ENCODE results near the gene PTPN13.
"Not testable (repeated sequence)": the region's sequence is repeated elsewhere in the genome, so short reads cannot be mapped to it uniquely, and the experiment has no call there.

Gene PTPN13

GRCh38 chr4:86653237-86653865, 59.2 kb downstream of the PTPN13 start:
- no peak for DNase-seq

- DNase-seq: not testable (repeated sequence)
Measured at GRCh38 chr4:86656781-86657180, 62.7 kb downstream of the PTPN13 start.

DNA sequence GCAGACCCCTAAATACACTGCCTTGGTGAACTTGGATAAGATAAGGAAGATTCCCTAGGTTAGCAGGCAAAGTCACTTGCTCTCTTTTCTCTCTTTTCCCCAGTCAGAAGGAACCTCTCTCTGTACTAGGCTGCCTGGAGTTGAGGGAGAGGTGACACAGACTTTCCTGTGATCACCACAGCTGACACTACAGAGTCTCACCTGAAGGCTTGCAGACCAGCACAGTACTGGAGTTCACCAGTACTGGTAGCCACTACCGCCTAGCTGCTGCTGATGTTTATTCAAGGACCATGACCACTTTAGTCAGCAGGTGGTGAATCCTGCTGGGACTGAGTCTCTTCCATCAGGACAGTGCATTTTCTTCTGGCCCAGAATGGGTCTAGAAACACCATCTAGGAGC, 63.3 kb downstream of the PTPN13 start:
- DNase-seq: no peak

- DNase-seq: no peak
Measured at GRCh38 chr4:86657910-86658309, 63.8 kb downstream of the PTPN13 start.

DNA sequence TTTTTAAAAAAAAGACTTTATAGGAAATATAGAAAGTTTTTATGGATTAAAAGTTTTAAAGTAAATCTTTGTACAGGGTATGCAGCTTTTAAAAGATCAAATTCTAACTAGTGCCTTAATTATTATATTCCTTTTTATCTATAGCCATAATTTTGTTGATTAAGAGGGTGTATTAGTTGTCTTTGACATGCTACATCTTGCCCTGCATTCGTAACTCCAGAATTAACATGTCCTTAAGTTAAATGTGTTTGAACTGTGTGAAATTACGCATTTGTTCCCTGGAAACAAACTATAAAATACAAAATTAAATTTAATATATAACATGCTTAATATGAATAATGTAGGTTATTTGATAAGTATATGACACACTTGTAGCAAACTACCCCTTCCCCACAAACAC, 66.3 kb downstream of the PTPN13 start:
- DNase-seq: no peak

DNA sequence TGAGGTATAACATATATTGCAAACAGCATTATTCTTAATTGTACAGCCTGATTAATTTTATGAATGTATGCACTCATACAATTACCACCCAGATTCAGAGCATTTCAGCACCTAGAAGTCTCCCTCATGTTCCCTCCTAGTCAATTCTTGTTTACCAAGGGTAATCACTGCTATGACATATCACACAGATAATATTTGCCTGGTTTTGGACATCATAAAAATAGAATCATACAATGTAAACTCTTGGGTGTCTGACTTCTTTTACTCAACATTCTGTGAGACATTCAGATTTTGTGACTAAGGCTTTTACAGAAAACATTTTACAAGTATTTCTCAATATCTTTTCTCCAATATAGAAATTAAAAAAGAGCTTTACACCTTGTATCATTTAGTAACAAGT, 66.9 kb downstream of the PTPN13 start:
- DNase-seq: no peak

GRCh38 chr4:86661418-86661817, 67.3 kb downstream of the PTPN13 start:
- no peak for DNase-seq

- no peak for DNase-seq
Measured at GRCh38 chr4:86664959-86665358, 70.8 kb downstream of the PTPN13 start.

DNA sequence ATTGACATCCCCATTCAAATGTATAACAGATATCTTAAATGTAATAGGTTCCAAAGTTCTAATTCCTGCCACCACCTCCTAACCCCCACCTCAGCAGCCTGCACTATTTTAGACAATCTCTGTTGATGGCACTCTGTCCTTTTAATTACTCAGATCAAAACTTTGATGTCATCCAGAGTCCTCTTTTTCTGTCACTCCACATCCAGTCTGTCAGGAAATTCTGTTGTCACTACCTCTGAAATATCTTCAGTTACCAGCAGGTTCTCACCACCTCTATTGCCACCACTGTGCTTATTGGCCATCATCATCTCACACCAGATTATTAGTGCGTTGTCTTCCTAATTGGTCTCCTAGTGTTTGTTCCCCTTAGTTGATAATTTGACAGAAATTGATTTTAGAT, 76.2 kb downstream of the PTPN13 start:
- DNase-seq: no peak

DNA sequence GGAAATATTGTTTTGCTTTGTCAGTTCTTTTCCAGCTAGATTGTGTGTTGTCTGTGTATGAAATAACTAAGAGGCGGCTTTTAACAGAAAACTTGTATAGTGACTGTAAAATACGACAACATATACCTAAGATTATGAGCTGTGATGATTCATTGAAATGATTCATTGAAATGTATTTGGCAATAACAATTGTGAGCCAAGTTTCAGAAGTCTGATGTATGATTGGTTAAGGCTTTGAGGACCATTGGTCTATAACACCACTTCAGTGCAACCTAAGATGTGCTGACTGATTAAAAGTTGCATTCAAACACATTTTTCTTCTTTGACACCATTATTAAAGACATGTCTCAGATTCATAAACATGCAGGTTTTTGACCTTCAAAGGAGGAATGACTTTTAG, 76.6 kb downstream of the PTPN13 start:
- DNase-seq: no peak

DNA sequence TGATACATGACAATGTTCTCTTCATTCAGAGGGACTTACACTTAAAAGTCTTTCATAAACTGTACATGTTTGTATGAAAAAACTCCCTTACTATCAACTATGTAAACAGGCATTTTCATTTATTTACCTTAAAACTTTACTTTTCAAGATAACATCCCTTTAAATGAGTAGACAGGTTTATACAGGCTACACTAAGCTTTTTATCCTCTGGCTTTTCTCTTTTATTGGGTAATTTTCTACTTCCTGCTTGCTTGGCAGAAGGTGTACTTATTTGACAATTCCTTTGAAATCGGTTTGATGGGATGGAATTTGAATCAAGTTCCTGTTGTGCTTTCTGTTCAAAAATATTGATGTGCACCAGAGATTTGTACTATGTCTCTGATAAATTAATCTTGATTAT, 81.4 kb downstream of the PTPN13 start:
- no peak for DNase-seq

GRCh38 chr4:86678796-86679195, 84.7 kb downstream of the PTPN13 start:
- DNase-seq: no peak

DNA sequence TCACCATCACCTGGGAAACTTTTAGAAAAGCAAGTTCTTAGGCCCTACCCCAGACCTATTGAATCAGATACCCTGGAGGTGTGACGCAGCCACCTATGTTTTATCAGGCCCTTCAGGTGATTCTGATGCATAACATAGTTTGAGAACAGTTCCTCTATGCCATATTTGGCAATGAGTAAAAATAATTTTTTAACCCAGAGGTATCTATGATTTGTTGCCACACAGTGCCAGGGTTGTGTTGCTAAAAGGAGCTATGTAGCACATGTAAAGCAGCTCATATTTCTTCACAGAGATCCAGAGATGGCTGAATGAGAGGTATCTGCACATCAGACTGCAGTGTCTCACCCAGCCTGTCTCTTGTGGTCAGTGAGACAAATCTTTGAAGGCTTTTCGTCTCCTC, 85.3 kb downstream of the PTPN13 start:
- DNase-seq: no peak

DNA sequence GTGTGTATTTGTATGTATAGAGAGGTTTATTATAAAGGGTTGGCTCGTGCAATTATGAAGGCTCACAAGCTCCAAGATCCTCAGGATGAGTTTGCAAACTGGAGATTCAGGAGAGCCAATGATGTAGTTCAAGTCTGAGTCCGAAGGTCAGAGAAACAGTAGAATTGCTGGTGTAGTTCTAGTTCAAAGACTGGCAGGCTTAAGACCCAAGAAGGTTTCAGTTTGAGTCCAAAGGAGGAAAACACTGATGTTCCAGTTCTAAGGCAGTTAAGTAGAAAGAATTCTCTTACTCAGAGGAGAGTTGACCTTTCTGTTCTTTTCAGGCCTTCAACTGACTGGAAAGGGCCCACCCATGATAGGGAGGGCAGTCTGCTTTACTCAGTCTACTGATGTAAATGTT, 89.1 kb downstream of the PTPN13 start:
- DNase-seq: no peak

DNA sequence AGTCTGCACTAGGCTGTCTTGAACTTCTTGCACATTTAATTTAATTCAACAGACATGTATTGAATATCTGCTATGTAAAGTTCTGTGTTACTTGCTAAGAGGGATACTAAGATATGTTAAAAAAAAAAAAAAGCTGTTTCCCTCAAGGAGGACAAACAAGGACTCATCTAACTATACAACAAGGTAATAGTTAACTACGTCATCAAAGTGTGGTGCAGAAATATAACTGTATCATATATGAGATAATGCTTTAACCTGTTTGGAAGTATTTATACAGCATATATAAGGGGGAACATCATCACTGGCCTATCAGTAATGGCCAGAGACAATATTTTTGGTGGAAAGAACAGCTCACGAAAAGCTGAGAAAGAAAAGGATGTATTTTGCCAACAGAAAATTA, 89.9 kb downstream of the PTPN13 start:
- DNase-seq: no peak

- no peak for DNase-seq
Measured at GRCh38 chr4:86685401-86685800, 91.3 kb downstream of the PTPN13 start.

DNA sequence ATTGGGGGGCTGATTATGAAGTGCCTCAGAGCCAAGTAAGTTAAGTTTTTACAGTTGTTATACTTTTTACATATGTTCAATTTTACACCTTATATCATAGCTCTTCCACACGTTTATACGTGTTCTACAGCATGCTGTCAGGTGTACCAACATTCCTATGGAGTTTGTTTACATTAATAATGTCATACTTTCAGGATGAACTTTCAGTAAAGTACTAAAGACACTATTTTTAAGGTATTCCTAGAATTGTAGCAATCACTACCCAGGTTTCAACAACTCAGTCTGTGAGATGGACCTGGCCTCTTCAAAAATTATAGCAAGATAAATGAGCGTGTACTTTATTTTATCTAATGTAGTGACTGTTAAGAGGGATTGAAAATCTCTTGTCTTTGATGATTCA, 92.6 kb downstream of the PTPN13 start:
- DNase-seq: no peak

DNA sequence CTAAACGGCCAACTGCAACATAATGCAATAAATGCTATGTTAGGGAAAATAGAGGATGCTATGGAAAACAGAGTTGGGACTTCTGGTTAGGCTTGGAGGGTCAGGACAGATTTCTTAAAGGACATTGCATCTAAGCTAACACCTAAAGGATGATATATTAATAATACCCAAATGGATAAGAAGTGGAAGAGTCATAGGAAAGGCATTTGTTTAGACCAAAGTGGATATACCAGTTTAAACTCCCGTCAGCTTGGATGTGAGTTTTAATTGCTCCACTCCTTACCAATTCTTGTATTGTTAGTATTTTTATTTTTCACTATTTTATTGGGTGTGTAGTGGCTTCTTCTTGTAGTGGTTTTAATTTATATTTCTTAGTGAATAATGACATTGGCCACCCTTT, 93.9 kb downstream of the PTPN13 start:
- no peak for DNase-seq

DNA sequence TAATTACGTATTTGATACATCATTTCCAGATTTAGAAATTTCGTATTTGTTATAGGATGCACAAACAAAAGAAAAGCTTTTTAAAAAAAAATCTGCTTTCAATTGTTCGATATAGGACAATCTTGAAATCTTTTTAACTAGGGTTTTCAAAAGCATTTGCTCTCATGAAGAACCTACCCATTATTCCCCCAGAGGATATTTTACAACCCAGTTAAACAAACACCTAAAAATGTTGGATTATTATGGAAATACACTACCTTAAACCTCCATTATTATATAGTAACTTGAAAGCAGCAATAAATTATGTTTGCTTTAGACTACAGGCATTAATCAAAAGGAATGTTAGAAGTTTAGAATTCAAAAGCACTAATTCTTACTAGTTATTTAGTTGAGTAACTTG, 110.5 kb downstream of the PTPN13 start:
- DNase-seq: no peak

DNA sequence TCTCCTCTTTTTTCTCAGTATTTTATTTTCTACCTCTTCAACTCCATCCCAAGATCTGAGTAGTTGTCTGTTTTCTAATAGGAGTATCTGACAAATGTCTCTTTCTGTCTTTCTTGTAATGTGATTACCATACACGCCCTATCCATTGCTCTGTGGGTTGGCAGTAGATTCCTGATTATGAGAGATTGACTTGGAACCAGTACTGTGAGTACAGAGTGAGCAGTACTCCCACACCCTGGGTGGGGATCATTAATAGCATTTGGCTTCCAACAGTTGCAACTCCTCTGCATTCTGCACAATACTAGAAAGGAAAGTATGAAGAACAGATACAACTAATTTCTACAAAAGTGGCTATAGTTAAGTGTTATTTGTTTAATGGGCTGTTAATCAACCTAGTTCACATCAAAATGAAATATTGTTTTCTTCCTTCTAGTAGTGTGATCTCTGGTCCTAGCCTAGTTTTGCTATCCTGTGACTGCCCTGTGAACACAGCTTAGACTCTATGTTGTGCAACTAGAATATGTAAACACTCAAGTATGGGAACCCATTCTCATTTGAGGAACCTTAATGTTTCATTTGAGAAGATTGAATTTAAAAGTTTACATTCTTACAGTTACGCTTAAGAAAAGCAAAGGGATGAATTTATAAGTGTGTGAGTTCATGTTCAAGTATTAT, 112.9 kb downstream of the PTPN13 start:
- no peak for DNase-seq

DNA sequence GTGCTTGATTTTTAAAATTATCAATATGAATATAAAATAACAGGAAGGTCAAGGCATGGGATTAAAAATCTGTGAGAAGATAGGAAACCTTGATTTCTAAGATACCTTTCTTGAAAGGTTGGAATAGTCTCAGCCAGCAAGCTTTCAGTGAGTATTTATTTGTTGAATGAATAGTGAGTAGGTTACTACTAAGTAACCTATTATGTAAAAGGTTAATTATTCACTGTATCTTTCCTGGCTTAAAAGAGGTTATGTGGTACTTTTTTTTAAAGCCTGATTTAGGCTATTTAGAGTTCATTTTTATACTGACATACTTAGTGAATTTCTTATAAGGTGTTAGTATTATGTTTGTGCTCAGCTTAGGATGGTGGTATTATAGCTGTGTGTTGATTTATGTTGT, 123.5 kb downstream of the PTPN13 start:
- DNase-seq: no peak

DNA sequence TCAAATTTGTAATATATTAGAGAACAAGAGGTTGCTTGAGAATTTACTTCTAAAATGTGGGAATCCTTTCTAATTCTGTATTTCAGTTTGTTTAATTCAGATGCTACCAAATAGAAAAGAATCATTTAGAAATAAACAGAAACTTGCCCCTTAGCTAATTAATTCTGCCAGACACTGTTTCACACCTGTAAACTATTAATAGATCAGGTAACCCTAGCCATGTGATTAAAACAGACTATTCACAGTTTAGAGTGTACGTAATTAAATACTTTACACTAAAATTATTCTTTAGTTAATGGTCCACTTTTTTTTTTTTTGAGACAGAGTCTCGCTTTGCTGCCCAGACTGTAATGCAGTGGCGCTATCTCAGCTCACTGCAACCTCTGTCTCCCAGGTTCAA, 124.0 kb downstream of the PTPN13 start:
- no peak for DNase-seq

DNA sequence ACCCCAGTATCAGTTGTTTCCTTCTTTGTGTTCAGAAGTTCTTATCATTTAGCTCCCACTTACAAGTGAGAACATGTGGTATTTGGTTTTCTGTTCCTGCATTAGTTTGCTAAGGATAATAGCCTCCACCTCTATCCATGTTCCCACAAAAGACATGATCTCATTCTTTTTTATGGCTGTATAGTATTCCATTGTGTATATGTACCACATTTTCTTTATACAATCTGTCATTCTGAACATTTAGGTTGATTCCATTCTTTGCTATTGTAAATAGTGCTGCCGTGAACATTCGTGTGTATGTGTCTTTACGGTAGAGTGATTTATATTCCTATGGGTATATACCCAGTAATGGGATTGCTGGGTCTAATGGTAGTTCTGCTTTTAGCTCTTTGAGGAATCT, 125.0 kb downstream of the PTPN13 start:
- DNase-seq: not testable (repeated sequence)

DNA sequence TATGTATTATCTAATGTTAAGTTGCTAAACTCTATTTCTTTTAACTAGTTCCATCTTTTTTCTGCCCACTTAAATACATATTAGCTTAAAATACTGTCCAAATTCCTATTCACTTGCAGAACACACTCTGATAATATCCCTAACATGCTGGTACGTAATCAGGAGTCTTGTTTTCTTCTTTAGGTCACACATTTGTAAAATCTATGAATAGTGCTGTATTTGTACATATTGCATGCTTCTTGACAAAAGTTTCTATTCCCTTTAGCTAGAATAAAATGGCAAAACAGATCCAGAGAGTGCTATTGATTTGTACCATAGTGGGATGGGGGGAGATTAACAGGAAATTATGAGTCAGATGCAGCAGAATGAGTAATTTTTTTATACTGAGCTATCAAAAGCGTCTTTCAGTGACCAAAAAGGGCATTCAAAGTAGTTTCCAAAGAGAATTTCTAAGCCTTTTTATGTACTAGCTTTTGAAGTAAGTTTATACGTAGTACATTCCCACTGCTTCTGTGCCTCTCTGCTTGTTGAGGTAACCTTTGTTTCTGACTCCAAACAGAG, 126.5 kb downstream of the PTPN13 start:
- no peak for DNase-seq

- no peak for DNase-seq
Measured at GRCh38 chr4:86721412-86721811, 127.3 kb downstream of the PTPN13 start.
